Measurements from ENCODE around the gene ATF2.

The ATF2 gene

DNA sequence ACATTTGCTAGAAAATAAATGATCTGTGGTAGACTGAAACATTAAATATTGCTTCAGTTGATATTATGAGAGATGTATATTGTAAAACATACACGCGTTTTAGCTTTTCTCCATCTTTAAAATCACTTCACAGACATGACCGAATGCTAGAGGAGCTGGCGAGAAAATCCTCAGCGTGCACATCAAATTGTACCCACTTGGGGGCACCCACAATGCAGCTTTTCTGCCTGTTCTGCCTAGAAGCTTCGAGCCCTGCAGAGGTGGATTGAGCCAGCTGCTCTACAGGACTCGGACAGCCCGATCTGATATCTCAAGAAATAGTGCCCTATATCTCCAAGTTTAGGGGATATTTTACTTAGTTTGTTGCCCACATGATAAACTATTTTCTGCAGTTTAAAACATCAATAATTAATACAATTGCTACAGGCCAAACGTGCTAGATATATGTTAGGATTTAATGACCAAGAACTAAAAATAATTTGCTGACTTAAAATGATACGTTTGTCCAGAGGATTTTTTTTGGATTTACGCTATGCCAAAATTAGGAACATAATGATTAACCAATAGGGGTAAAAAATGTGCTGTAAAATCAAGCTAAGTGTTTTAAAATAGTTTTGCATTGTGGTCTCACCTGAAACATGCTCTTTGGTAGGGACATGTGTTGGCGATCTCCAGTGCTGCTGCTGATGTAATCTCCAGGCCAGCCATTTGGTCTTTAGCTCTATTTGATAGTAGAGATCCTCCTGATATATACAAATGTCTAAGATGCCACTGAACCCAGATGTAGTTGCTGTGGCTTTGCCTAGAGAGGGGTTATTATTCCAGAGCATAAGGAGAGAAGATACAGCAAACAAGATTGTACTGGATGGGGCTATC is 35.9 kb upstream of the ATF2 start:
- Histone ChIP-seq H3K36me3 (replicated peaks in 1 of 2; ENCODE audit: control insufficient read depth in 2 of 2, insufficient read depth in 2 of 2, low read length in 2 of 2) (no peaks in the 10 kb centered on the region), H2BK5ac (ENCODE audit: low read length) (no peak overlapping the region), H3K14ac (ENCODE audit: low read length) (no peak overlapping the region), H3K23ac (ENCODE audit: low read depth, low read length, poor library complexity) (no peak overlapping the region), H3K9me3 (replicated peaks in 1 of 2; ENCODE audit: control insufficient read depth in 2 of 2, insufficient read depth in 1 of 2, low read depth in 1 of 2, low read length in 2 of 2) (no peaks in the 10 kb centered on the region), H3K4me1 (ENCODE audit: control insufficient read depth in 2 of 2, insufficient read depth in 1 of 2, low read depth in 1 of 2, low read length in 2 of 2) (no peaks in the 10 kb centered on the region), H2BK120ac (ENCODE audit: low read depth, low read length) (no peak overlapping the region), H2AFZ (ENCODE audit: low read length) (peak overlapping the region; percentile 62), H3K27me3 (ENCODE audit: control insufficient read depth in 3 of 3, insufficient read depth in 3 of 3, low read depth in 1 of 3, low read length in 3 of 3) (peaks cover 0 to 20% (median 0%) of the 10 kb centered on the region in 3 experiments), H4K8ac (ENCODE audit: low read depth, low read length) (no peak overlapping the region), H3K18ac (ENCODE audit: low read length) (no peak overlapping the region), H3K79me1 (ENCODE audit: low read depth, low read length) (no peaks in the 10 kb centered on the region), H3K9ac (ENCODE audit: low read depth, low read length, poor library complexity) (no peak overlapping the region), H3K4ac (ENCODE audit: low read length) (no peak overlapping the region), H2AK5ac (ENCODE audit: low read depth, low read length) (no peak overlapping the region), H4K91ac (ENCODE audit: low read depth, low read length, poor library complexity) (no peak overlapping the region), H3K27ac (replicated peaks; ENCODE audit: low read length) (no peak overlapping the region), H2BK12ac (ENCODE audit: low read length) (no peak overlapping the region), H2BK15ac (ENCODE audit: low read length) (no peak overlapping the region), H3K4me3 (ENCODE audit: low read length in 2 of 2) (no peak overlapping the region), H3K4me2 (ENCODE audit: insufficient read depth, low read length, poor library complexity, severe bottlenecking) (no peak overlapping the region)
- WGBS, 2 donors (ENCODE audit: extremely low coverage in 2 of 2, insufficient read length in 2 of 2, insufficient replicate concordance in 1 of 2): no CpG with 5 or more reads among the region's 12 CpGs
- peak; percentile 15 for DNase-seq (ENCODE audit: low spot score)

DNA sequence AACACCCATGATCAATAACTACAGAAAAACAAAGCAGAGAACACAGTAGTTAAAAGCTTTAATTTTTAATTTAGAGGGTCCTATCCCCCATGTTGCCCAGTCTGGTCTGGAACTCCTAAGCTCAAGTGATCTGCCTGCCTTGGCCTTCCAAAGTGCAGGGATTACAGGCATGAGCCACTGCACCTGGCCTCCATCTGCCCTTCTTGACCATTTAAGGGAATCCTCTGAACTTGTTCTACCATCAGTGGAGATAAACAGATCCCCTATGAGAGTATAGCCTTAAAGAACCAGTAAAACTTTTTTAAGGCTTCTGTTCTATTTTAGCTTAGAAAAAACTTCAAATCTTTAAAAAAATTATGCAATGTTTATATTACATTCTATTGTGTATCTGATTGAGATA is 27.0 kb upstream of the ATF2 start:
- Histone ChIP-seq H3K18ac (ENCODE audit: low read length) (no peak overlapping the region), H2AFZ (ENCODE audit: low read length) (no peak overlapping the region), H3K27ac (replicated peaks; ENCODE audit: low read length) (no peak overlapping the region), H3K36me3 (replicated peaks in 1 of 2; ENCODE audit: control insufficient read depth in 2 of 2, insufficient read depth in 2 of 2, low read length in 2 of 2) (no peaks in the 10 kb centered on the region), H3K14ac (ENCODE audit: low read length) (no peak overlapping the region), H3K4me3 (ENCODE audit: low read length in 2 of 2) (no peak overlapping the region), H3K9ac (ENCODE audit: low read depth, low read length, poor library complexity) (no peak overlapping the region), H3K9me3 (replicated peaks in 1 of 2; ENCODE audit: control insufficient read depth in 2 of 2, insufficient read depth in 1 of 2, low read depth in 1 of 2, low read length in 2 of 2) (no peaks in the 10 kb centered on the region), H3K4ac (ENCODE audit: low read length) (no peak overlapping the region), H2BK5ac (ENCODE audit: low read length) (no peak overlapping the region), H3K4me1 (ENCODE audit: control insufficient read depth in 2 of 2, insufficient read depth in 1 of 2, low read depth in 1 of 2, low read length in 2 of 2) (no peaks in the 10 kb centered on the region), H4K8ac (ENCODE audit: low read depth, low read length) (no peak overlapping the region), H3K4me2 (ENCODE audit: insufficient read depth, low read length, poor library complexity, severe bottlenecking) (no peak overlapping the region), H2BK12ac (ENCODE audit: low read length) (no peak overlapping the region), H3K23ac (ENCODE audit: low read depth, low read length, poor library complexity) (no peak overlapping the region), H2BK120ac (ENCODE audit: low read depth, low read length) (no peak overlapping the region), H4K91ac (ENCODE audit: low read depth, low read length, poor library complexity) (no peak overlapping the region), H3K79me1 (ENCODE audit: low read depth, low read length) (no peaks in the 10 kb centered on the region), H2BK15ac (ENCODE audit: low read length) (no peak overlapping the region), H3K27me3 (ENCODE audit: control insufficient read depth in 3 of 3, insufficient read depth in 3 of 3, low read depth in 1 of 3, low read length in 3 of 3) (peaks cover 0 to 5% (median 0%) of the 10 kb centered on the region in 3 experiments), H2AK5ac (ENCODE audit: low read depth, low read length) (no peak overlapping the region)
- DNase-seq (ENCODE audit: low spot score): no peak

DNA sequence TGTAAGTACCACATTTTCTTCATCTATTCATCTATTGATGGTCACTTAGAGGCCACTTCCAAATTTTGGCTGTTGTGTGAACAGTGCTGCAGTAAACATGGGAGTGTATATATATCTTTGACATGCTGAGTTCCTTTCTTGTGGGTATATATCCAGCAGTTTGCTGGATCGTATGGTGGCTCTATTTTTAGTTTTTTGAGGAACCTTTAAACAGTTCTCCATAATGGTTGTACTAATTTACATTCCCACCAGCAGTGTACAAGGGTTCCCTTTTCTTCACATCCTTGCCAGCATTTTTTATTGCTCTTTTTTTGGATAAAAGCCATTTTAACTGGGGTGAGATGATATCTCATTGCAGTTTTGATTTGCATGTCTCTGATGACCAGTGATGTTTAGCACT is 20.8 kb upstream of the ATF2 start:
- Histone ChIP-seq H3K9ac (ENCODE audit: low read depth, low read length, poor library complexity) (no peak overlapping the region), H2BK5ac (ENCODE audit: low read length) (no peak overlapping the region), H2BK15ac (ENCODE audit: low read length) (no peak overlapping the region), H4K91ac (ENCODE audit: low read depth, low read length, poor library complexity) (no peak overlapping the region), H3K14ac (ENCODE audit: low read length) (no peak overlapping the region), H3K4me3 (ENCODE audit: low read length in 2 of 2) (no peak overlapping the region), H3K79me1 (ENCODE audit: low read depth, low read length) (no peaks in the 10 kb centered on the region), H3K36me3 (replicated peaks in 1 of 2; ENCODE audit: control insufficient read depth in 2 of 2, insufficient read depth in 2 of 2, low read length in 2 of 2) (no peaks in the 10 kb centered on the region), H3K23ac (ENCODE audit: low read depth, low read length, poor library complexity) (no peak overlapping the region), H3K4me2 (ENCODE audit: insufficient read depth, low read length, poor library complexity, severe bottlenecking) (no peak overlapping the region), H2BK120ac (ENCODE audit: low read depth, low read length) (no peak overlapping the region), H2AK5ac (ENCODE audit: low read depth, low read length) (no peak overlapping the region), H3K4me1 (ENCODE audit: control insufficient read depth in 2 of 2, insufficient read depth in 1 of 2, low read depth in 1 of 2, low read length in 2 of 2) (no peaks in the 10 kb centered on the region), H4K8ac (ENCODE audit: low read depth, low read length) (no peak overlapping the region), H3K4ac (ENCODE audit: low read length) (no peak overlapping the region), H2BK12ac (ENCODE audit: low read length) (no peak overlapping the region), H3K27ac (replicated peaks; ENCODE audit: low read length) (no peak overlapping the region), H3K18ac (ENCODE audit: low read length) (no peak overlapping the region), H3K9me3 (replicated peaks in 1 of 2; ENCODE audit: control insufficient read depth in 2 of 2, insufficient read depth in 1 of 2, low read depth in 1 of 2, low read length in 2 of 2) (no peaks in the 10 kb centered on the region), H2AFZ (ENCODE audit: low read length) (no peak overlapping the region), H3K27me3 (ENCODE audit: control insufficient read depth in 3 of 3, insufficient read depth in 3 of 3, low read depth in 1 of 3, low read length in 3 of 3) (peaks cover 0 to 3% (median 0%) of the 10 kb centered on the region in 3 experiments)
- no CpG with 5 or more reads among the region's 1 CpG for WGBS, 2 donors (ENCODE audit: extremely low coverage in 2 of 2, insufficient read length in 2 of 2, insufficient replicate concordance in 1 of 2)
- DNase-seq (ENCODE audit: low spot score): no peak

DNA sequence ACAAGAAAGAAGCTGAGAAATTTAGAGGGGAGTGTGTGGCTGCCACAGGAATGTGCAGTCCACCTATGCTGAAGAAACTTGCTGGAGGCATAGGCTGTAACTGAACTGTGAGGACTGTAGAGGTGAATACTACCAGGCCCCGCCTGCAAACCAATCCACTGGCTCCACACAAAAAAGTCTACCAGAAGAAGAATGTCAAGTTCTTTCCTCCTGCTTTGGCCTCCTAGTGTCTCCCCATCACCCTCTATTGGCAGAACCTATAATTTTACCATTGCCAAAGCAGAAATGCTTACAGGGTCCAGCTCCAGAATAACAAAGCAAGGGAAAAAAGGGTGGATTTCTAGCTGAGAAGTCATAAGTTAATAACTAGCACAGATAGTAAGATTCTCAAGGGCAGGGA is 19.4 kb upstream of the ATF2 start:
- Histone ChIP-seq H3K4me1 (ENCODE audit: control insufficient read depth in 2 of 2, insufficient read depth in 1 of 2, low read depth in 1 of 2, low read length in 2 of 2) (no peaks in the 10 kb centered on the region), H4K8ac (ENCODE audit: low read depth, low read length) (no peak overlapping the region), H3K4me2 (ENCODE audit: insufficient read depth, low read length, poor library complexity, severe bottlenecking) (no peak overlapping the region), H2AK5ac (ENCODE audit: low read depth, low read length) (no peak overlapping the region), H2BK12ac (ENCODE audit: low read length) (no peak overlapping the region), H3K9ac (ENCODE audit: low read depth, low read length, poor library complexity) (no peak overlapping the region), H2BK5ac (ENCODE audit: low read length) (no peak overlapping the region), H3K27me3 (ENCODE audit: control insufficient read depth in 3 of 3, insufficient read depth in 3 of 3, low read depth in 1 of 3, low read length in 3 of 3) (peaks cover 0 to 3% (median 0%) of the 10 kb centered on the region in 3 experiments), H3K79me1 (ENCODE audit: low read depth, low read length) (no peaks in the 10 kb centered on the region), H3K14ac (ENCODE audit: low read length) (no peak overlapping the region), H3K4me3 (ENCODE audit: low read length in 2 of 2) (no peak overlapping the region), H3K4ac (ENCODE audit: low read length) (no peak overlapping the region), H3K18ac (ENCODE audit: low read length) (no peak overlapping the region), H2BK15ac (ENCODE audit: low read length) (no peak overlapping the region), H3K27ac (replicated peaks; ENCODE audit: low read length) (no peak overlapping the region), H2AFZ (ENCODE audit: low read length) (no peak overlapping the region), H3K23ac (ENCODE audit: low read depth, low read length, poor library complexity) (no peak overlapping the region), H3K36me3 (replicated peaks in 1 of 2; ENCODE audit: control insufficient read depth in 2 of 2, insufficient read depth in 2 of 2, low read length in 2 of 2) (no peaks in the 10 kb centered on the region), H2BK120ac (ENCODE audit: low read depth, low read length) (no peak overlapping the region), H4K91ac (ENCODE audit: low read depth, low read length, poor library complexity) (no peak overlapping the region), H3K9me3 (replicated peaks in 1 of 2; ENCODE audit: control insufficient read depth in 2 of 2, insufficient read depth in 1 of 2, low read depth in 1 of 2, low read length in 2 of 2) (peaks cover 0 to 2% of the 10 kb centered on the region in 2 donors)
- DNase-seq (ENCODE audit: low spot score): no peak
- WGBS, 2 donors (ENCODE audit: extremely low coverage in 2 of 2, insufficient read length in 2 of 2, insufficient replicate concordance in 1 of 2): no CpG with 5 or more reads among the region's 1 CpG
